GM19238 (cell line): ENCODE data around the gene CNTNAP2.
"Not testable (repeated sequence)": the region's sequence is repeated elsewhere in the genome, so short reads cannot be mapped to it uniquely, and the experiment has no call there.

Experiments used
- DNase-seq: peaks from one replicate; pipeline ENCODE4 v3.0.0; 2011; ENCODE audit warnings: low spot score; ENCODE audit not compliant: insufficient read length

Gene CNTNAP2

GRCh38 chr7:146146831-146147486, 30.4 kb downstream of the CNTNAP2 start:
- DNase-seq = no peak

GRCh38 chr7:146150153-146150552, 33.6 kb downstream of the CNTNAP2 start:
- DNase-seq = no peak

DNA sequence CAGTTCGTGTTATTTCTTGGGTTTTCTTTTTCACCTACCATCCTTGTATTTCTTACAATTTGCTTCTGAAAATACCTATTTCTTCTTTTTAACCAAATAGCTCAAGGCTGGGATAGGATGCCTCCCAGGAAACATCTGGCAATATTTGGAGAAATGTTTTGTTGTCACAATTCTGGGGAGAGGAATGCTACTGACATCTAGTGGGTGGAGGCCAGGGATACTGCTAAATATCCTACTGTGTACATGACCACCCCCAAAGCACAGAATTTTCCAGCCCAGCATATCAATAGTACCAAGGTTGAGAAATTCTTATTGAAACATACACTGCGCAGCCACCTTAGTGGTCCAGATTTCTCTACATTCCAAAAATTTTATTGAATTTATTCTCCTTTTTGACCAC, 55.5 kb downstream of the CNTNAP2 start:
- no peak for DNase-seq

GRCh38 chr7:146175716-146176115, 59.1 kb downstream of the CNTNAP2 start:
- no peak for DNase-seq

- DNase-seq = no peak
These were observed 60.3 kb downstream of the CNTNAP2 start for GRCh38 chr7:146176860-146177259.

GRCh38 chr7:146177301-146177700, 60.7 kb downstream of the CNTNAP2 start:
- DNase-seq = no peak

DNA sequence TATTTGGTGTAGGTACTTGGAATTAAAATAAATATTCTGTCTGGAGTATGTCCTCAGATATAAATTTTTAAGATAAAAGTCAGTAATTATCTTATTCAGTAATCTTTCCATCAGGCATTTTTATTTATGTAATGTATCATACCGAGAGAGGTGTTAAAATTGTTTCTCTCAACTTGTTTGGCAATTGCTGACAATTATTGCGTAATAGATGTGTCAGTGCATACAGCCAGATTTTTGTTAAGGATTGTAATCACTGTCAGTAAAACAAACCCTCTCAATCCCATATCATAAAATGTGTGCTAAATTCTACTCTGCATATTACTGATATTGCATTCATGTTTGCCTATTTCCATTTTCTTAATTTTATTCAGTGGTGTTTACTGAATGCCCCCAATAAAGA, 69.2 kb downstream of the CNTNAP2 start:
- DNase-seq = no peak

DNA sequence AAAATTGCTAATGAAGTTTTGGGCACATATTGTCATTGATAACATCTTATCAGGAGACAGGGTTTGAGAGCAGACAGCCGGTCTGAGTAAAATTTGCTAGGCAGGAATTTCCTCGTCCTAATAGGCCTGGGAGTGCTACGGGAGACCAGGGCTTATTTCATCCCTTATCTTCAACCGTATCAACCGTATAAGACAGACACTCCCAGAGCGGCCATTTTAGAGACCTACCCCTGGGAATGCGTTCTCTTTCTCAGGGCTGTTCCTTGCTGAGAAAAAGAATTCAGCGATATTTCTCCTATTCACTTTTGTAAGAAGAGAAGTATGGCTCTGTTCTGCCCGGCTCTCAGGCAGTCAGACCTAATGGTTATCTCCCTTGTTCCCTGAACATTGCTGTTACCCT, 74.8 kb downstream of the CNTNAP2 start:
- DNase-seq = not testable (repeated sequence)

DNA sequence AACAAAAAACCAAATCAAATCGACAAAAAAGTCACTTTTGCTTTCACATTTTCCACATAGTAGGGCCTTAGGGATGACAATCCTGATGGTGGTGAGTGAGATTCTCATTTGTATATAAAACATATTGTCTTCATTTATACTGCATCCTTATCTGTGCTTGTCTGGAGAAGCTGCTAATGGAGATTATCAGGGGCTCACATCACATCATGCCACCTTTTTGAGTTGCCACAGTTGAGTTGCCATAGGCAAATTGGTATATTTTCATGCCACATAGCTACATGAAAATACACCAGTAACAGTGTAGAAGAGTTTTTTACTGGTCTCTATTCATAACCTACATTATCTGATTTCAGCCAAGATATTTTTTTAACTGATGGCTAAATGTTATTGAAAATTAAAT, 85.3 kb downstream of the CNTNAP2 start:
- no peak for DNase-seq

GRCh38 chr7:146206270-146206669, 89.7 kb downstream of the CNTNAP2 start:
- DNase-seq = no peak

GRCh38 chr7:146208492-146208891, 91.9 kb downstream of the CNTNAP2 start:
- no peak for DNase-seq

GRCh38 chr7:146214842-146215241, 98.2 kb downstream of the CNTNAP2 start:
- DNase-seq = no peak

GRCh38 chr7:146216396-146217041, 99.9 kb downstream of the CNTNAP2 start:
- DNase-seq = no peak

DNA sequence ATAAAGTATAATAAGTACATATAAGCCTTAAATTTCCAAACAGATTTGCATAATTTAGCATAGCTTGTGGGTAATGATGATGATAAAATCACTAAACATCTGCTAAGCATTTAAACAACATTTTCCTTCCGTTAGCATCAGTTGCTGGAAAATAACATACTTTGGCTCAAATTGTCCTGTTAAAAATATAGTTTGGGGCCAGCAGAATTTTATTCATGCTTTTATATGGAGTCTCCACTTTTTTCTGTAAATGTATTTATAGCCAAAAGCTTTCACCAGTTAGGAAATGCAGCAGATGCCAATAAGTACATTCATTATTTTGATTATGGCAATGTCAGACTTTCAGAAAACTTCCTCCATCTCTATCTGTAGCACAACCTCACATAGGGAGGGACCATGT, 107.2 kb downstream of the CNTNAP2 start:
- DNase-seq = no peak

- DNase-seq = no peak
These were observed 116.0 kb downstream of the CNTNAP2 start for GRCh38 chr7:146232604-146233003.

DNA sequence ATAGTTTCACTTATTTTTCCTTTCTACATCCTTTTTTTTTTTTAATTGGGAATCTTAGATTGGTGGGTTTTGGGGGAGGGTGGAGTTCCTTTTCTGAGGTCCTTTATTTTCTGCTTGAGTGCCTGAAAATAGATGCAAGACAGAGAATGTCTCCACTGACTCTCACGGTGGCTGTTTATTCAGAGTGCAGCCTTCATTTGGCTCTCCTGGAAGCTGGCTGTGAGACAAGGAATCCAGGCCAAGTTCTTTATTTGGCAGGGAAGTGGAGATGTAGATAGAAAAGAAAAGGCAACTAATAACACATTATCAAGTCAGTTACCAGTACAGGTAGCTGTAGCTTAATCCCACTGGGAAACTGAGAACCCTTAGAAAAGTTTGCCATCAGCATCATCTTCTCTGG, 118.6 kb downstream of the CNTNAP2 start:
- no peak for DNase-seq

GRCh38 chr7:146242661-146243060, 126.1 kb downstream of the CNTNAP2 start:
- DNase-seq = no peak

GRCh38 chr7:146247991-146248390, 131.4 kb downstream of the CNTNAP2 start:
- DNase-seq = not testable (repeated sequence)

GRCh38 chr7:146248744-146249143, 132.1 kb downstream of the CNTNAP2 start:
- not testable (repeated sequence) for DNase-seq

GRCh38 chr7:146249272-146249671, 132.7 kb downstream of the CNTNAP2 start:
- no peak for DNase-seq

GRCh38 chr7:146255609-146256008, 139.0 kb downstream of the CNTNAP2 start:
- DNase-seq = no peak

DNA sequence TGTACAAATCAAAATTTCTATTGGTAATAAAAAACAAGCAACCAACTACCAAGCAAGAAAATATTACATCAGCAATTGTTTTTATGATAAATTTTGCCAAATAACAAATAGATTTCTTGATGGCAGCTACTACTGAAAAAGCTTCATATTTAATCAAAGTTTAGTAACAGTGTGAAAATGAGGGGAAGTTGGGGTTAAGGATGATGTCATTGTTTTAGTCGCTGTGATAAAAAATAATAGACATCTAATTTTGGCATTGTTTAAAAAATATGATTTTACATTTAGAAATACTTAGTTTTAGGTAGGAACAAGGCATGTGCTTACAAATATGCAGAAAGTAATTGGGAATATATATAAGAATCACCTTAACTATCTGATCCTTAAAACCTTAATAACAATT, 145.9 kb downstream of the CNTNAP2 start:
- DNase-seq = no peak

GRCh38 chr7:146276888-146277287, 160.3 kb downstream of the CNTNAP2 start:
- no peak for DNase-seq
